K562 (cell line): ENCODE results near the gene SHC1. TPM values are rescaled to one million over a fixed set of nuclear protein-coding genes. Genes with fewer than 3 reads are reported as not detected.
A peak's percentile ranks its signal among the peaks of the same experiment; 100 is the strongest.

Source experiments
- DACH1 ChIP-seq: fragments of 450-650 bp; IDR thresholded peaks from 2 replicates; pipeline ENCODE4 v1.6.1; 2018; ENCODE audit not compliant: partially characterized antibody
- EGR1 ChIP-seq: fragments of 450-650 bp; conservative IDR thresholded peaks from 2 replicates; pipeline ENCODE4 v1.6.1; 2017; ENCODE audit warnings: mild to moderate bottlenecking
- FOXP4 ChIP-seq: sonication (generic); formaldehyde crosslinking; IDR thresholded peaks from 2 replicates; pipeline ENCODE4 v1.8.0; 2022; ENCODE audit warnings: mild to moderate bottlenecking, missing genetic modification reagents, borderline replicate concordance
- GABPB2 ChIP-seq: fragments of 250-450 bp; sonication (Bioruptor Pico); conservative IDR thresholded peaks from 2 replicates; pipeline ENCODE4 v1.5.1; 2021; ENCODE audit warnings: mild to moderate bottlenecking
- TCFL5 ChIP-seq: fragments of 250-450 bp; sonication (Bioruptor Pico); conservative IDR thresholded peaks from 2 replicates; pipeline ENCODE4 v1.6.1; 2021; ENCODE audit warnings: mild to moderate bottlenecking, moderate library complexity, matching md5 sums
- TSC22D4 ChIP-seq: fragments of 450-650 bp; IDR thresholded peaks from 2 replicates; pipeline ENCODE4 v1.6.1; 2016; ENCODE audit warnings: missing genetic modification characterization, missing biosample characterization, control low read depth
- ZKSCAN1 ChIP-seq: fragments of 150-350 bp; IDR thresholded peaks from 2 replicates; pipeline ENCODE4 v1.6.1; 2016; ENCODE audit warnings: low read depth, low read length
- ZNF431 ChIP-seq: sonication (generic); formaldehyde crosslinking; IDR thresholded peaks from 2 replicates; pipeline ENCODE4 v1.8.0; 2022; ENCODE audit warnings: mild to moderate bottlenecking, missing genetic modification reagents
- ZNF507 ChIP-seq: conservative IDR thresholded peaks from 2 replicates; pipeline ENCODE4 v1.6.1; 2017; ENCODE audit warnings: missing genetic modification characterization, missing compliant biosample characterization
- polyA plus RNA-seq, 8 experiments: library from polyadenylated mRNA; depleted of rRNA in 4 of 8; stranded (reverse) in 5 of 8; unstranded in 3 of 8; fragments of >200 nt; fragmentation: Nextera tagmentation in 2 of 8; fragmentation: Illumina TruSeq in 1 of 8; extraction: Ambion mirVana in 2 of 8; extraction: Trizol in 1 of 8; gene quantifications; 2 replicates each; pipeline versions ENCODE4 v1.2.1 to v1.2.3, GENCODE V29; 2011 to 2014; ENCODE audit warnings: inconsistent platforms in 1 of 8, missing spikeins in 1 of 8
- total RNA-seq, 7 experiments: library from RNA; depleted of rRNA in 6 of 7; stranded (reverse); fragments of >200 nt in 6 of 7; fragmentation: Illumina TruSeq in 2 of 7; extraction: Trizol in 2 of 7; gene quantifications; 2 replicates each; pipeline versions ENCODE4 v1.2.1 to v1.2.3, GENCODE V29; 2011 to 2021; ENCODE audit warnings: low replicate concordance in 1 of 7
- TF ChIP-seq, protein P1 (sequence below), 2 experiments: fragments of 450-650 bp; IDR thresholded peaks; 2 replicates each; pipeline ENCODE4 v1.6.1; 2016; ENCODE audit warnings: mild to moderate bottlenecking in 2 of 2, borderline replicate concordance in 1 of 2, low read depth in 1 of 2, moderate library complexity in 1 of 2
- TF ChIP-seq, protein P2 (sequence below): fragments of 450-650 bp; formaldehyde crosslinking; IDR thresholded peaks from 2 replicates; pipeline ENCODE4 v1.4.0; 2020; ENCODE audit warnings: mild to moderate bottlenecking, moderate library complexity
- TF ChIP-seq, protein P3 (sequence below), 3 experiments: fragments of 200-800 bp in 1 of 3; fragments of 250-450 bp in 1 of 3; fragments of 450-650 bp in 1 of 3; sonication (Bioruptor Pico) in 1 of 3; sonication (Bioruptor generic) in 1 of 3; formaldehyde crosslinking in 1 of 3; IDR thresholded peaks; 2 replicates each; pipeline versions ENCODE4 v1.6.1 to v1.8.0; 2016 to 2022; ENCODE audit warnings: mild to moderate bottlenecking in 2 of 3, missing genetic modification characterization in 2 of 3, missing compliant biosample characterization in 1 of 3, moderate library complexity in 1 of 3

SHC1 gene
- total and polyA plus RNA-seq, 9 of the 15 experiments (the other 6 are each of a cell fraction or from before 2014, with no cell fraction given), result 4.1 to 113 (median 51.9) TPM

GRCh38 chr1:154936555-154937084, 33.9 kb downstream of the SHC1 start, which contains the start of gene PMVK (continued):
- TF ChIP-seq, protein P1, sequence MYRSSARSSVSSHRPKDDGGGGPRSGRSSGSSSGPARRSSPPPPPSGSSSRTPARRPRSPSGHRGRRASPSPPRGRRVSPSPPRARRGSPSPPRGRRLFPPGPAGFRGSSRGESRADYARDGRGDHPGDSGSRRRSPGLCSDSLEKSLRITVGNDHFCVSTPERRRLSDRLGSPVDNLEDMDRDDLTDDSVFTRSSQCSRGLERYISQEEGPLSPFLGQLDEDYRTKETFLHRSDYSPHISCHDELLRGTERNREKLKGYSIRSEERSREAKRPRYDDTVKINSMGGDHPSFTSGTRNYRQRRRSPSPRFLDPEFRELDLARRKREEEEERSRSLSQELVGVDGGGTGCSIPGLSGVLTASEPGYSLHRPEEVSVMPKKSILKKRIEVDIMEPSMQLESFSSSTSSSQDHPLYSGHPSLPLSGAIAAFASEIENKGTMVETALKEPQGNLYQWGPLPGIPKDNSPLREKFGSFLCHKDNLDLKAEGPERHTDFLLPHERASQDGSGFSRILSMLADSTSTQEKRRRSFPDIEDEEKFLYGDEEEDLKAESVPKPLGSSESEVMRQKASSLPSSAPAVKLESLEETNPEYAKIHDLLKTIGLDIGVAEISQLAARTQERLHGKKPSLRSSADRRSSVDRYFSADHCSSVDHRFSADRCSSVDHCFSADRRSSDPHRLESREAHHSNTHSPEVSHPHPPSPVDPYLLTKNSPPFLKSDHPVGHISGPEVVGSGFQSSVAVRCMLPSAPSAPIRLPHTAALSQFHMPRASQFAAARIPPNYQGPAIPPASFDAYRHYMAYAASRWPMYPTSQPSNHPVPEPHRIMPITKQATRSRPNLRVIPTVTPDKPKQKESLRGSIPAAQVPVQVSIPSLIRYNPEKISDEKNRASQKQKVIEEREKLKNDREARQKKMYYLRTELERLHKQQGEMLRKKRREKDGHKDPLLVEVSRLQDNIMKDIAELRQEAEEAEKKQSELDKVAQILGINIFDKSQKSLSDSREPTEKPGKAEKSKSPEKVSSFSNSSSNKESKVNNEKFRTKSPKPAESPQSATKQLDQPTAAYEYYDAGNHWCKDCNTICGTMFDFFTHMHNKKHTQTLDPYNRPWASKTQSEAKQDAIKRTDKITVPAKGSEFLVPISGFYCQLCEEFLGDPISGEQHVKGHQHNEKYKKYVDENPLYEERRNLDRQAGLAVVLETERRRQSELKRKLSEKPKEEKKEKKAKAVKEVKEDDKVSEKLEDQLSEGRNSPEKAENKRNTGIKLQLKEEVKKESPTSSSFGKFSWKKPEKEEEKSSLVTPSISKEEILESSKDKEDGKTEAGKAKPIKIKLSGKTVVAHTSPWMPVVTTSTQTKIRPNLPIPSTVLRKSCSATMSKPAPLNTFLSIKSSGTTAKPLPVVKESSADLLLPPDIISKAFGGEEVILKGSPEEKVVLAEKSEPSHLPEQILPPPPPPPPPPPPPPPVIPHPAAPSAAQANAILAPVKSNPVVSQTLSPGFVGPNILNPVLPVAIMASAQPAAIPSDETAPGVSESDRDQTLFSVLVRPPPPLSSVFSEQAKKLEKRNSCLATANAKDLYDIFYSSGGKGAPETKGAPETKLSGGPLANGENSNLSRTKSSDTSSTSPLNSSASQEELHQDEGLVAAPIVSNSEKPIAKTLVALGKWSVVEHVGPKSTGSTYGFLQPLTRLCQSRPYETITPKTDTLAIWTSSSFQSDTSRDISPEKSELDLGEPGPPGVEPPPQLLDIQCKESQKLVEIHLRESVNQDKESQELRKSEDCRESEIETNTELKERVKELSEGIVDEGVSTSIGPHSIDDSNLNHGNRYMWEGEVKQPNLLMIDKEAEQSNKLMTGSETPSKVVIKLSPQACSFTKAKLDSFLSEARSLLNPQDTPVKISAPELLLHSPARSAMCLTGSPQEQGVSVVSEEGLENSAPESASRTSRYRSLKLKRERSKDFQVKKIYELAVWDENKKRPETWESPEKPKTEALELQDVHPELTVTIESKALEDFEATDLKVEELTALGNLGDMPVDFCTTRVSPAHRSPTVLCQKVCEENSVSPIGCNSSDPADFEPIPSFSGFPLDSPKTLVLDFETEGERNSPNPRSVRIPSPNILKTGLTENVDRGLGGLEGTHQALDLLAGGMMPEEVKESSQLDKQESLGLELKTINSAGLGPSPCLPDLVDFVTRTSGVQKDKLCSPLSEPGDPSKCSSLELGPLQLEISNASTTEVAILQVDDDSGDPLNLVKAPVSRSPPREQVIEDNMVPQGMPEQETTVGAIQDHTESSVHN (IDR thresholded peaks at IDR 0.05; ENCODE audit: borderline replicate concordance in 1 of 2, low read depth in 1 of 2), result no peak
- TF ChIP-seq, protein P2, sequence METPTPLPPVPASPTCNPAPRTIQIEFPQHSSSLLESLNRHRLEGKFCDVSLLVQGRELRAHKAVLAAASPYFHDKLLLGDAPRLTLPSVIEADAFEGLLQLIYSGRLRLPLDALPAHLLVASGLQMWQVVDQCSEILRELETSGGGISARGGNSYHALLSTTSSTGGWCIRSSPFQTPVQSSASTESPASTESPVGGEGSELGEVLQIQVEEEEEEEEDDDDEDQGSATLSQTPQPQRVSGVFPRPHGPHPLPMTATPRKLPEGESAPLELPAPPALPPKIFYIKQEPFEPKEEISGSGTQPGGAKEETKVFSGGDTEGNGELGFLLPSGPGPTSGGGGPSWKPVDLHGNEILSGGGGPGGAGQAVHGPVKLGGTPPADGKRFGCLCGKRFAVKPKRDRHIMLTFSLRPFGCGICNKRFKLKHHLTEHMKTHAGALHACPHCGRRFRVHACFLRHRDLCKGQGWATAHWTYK, result no peak
- TF ChIP-seq FOXP4 (CRISPR knock-in tag) (peak; percentile 90), GABPB2 (CRISPR knock-in tag) (no peak), ZKSCAN1 (peak; percentile 51; the same call in 1 of the 2 replicates), ZNF431 (CRISPR knock-in tag) (no peak; the same call in 1 of the 2 replicates), EGR1 (no peak; the same call in 1 of the 2 replicates), TCFL5 (CRISPR knock-in tag) (no peak), ZNF507 (no peak), TSC22D4 (tag) (no peak), DACH1 (no peak)
- TF ChIP-seq, protein P3, sequence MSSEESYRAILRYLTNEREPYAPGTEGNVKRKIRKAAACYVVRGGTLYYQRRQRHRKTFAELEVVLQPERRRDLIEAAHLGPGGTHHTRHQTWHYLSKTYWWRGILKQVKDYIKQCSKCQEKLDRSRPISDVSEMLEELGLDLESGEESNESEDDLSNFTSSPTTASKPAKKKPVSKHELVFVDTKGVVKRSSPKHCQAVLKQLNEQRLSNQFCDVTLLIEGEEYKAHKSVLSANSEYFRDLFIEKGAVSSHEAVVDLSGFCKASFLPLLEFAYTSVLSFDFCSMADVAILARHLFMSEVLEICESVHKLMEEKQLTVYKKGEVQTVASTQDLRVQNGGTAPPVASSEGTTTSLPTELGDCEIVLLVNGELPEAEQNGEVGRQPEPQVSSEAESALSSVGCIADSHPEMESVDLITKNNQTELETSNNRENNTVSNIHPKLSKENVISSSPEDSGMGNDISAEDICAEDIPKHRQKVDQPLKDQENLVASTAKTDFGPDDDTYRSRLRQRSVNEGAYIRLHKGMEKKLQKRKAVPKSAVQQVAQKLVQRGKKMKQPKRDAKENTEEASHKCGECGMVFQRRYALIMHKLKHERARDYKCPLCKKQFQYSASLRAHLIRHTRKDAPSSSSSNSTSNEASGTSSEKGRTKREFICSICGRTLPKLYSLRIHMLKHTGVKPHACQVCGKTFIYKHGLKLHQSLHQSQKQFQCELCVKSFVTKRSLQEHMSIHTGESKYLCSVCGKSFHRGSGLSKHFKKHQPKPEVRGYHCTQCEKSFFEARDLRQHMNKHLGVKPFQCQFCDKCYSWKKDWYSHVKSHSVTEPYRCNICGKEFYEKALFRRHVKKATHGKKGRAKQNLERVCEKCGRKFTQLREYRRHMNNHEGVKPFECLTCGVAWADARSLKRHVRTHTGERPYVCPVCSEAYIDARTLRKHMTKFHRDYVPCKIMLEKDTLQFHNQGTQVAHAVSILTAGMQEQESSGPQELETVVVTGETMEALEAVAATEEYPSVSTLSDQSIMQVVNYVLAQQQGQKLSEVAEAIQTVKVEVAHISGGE (CRISPR knock-in tag; IDR thresholded peaks at IDR 0.05), result peak in 1 of 3 experiments; percentile 77; a peak in 2 of 6 replicates
